RPMI8226 (cell line): ENCODE data around the gene ERC1.

ENCODE experiments used
- DNase-seq: peaks from one replicate; pipeline ENCODE4 v3.0.0-alpha.2; 2015

ERC1 gene

DNA sequence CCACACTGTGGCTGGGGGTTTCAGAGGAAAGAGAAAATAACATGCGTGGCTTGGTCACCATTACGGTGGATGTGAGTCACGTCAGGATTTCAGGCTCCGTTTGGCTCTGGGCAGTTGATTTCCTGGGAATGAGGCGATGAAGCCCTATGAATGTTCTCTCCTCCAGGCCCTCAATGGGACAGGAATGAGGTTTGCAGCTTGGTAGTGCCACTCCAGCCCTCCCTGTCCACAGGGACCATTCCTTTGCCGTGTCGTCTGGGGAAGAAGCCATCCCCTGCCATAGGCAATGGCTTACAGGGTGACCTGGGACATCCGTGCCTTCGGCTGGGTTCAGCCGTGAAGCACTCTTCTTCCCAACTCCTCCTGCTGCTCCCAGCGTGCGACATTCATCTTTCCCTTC, 508.3 kb downstream of the ERC1 start:
- no peak for DNase-seq

DNA sequence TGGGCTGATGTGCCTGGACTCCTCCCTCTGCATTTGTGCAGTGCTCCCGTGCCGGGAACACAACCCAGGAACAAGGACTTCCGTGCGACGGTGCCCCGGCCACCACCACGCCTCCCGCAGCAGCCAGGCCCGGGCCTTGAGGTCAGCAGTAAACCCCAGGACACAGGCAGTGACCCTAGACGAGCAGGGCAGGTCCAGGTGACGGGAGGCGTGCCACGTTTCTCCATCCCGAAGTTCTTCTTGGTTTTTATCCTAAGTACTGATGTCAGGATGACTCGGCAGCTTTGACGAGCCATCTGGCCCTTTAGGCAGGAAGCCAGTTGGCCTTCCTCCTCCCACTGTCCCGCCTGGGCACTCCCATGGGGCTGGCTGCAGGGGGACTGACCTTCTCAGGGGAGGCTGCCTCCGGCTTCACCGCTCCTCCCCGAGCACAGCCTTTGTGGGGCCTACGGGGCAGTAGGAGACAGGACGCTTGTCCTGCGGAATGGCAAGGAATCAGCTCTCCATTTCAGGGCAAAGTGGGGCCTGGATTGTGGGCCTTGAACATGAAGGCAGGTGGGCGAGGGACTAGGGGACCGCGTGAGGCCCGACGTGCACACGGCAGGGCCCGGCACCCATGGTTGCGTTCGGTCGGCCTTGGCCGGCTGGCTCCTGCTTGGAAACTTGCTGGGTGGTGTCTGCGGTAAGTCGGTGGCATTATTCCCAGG, 509.2 kb downstream of the ERC1 start:
- no peak for DNase-seq

DNA sequence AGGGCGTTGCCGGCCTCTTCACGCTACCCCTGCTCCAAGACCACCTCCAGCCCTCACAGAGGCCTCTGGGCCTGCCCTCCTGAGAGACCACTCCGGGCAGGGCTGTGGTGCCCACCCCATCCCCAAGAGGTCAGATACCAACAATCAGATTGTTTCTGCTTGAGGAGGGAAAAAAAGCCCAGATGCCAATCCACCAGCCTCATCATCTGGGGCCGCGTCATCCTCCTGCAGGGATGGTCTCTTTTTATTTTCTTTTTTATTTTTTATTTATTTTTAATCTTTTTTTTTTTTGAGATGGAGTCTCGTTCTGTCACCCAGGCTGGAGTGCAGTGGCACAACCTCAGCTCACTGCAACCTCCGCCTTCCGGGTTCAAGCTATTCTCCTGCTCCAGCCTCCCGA, 510.0 kb downstream of the ERC1 start:
- DNase-seq = no peak

- no peak for DNase-seq
These were observed 510.8 kb downstream of the ERC1 start for GRCh38 chr12:1501695-1502378.

DNA sequence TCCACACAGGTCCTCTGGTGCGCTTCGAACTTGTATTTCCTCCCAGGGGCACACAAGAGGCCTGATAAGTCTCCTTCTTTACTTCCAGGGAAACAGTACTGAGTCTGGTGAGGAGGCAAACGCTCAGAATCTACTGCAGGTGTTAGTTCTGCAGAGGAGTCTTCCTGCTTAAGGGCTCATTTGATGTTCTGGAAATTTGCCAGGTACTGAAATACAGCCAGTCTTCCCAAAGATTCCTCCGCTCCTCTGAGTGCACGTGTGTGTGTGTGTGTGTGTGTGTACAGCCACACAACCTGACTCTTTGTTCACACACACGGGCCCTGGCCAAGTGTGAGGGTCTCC, 511.3 kb downstream of the ERC1 start:
- no peak for DNase-seq

GRCh38 chr12:1502831-1503230, 511.8 kb downstream of the ERC1 start:
- DNase-seq = no peak

GRCh38 chr12:1503281-1503711, 512.3 kb downstream of the ERC1 start:
- no peak for DNase-seq

GRCh38 chr12:1504304-1504894, 513.4 kb downstream of the ERC1 start:
- no peak for DNase-seq

DNA sequence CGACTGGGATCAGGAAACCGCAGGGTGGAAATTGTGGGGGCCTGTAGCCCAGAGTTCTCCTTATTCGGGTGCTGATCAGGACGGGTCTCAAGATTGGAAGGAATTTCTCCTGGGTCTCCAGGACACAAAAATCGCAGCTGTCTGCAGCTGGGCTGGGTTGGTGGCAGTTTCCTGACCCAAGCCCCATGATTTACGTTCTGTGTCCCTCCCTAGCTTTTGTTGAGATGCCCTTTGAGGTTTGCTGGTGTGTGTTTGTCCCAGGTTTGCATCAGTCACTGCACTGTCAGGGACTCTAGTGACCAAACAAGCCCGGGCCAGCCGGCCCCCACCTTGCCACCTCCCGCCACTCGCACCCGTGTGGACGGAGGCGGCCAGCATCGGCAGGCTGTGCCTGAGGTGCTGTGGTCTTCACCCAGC, 513.9 kb downstream of the ERC1 start:
- DNase-seq = no peak

DNA sequence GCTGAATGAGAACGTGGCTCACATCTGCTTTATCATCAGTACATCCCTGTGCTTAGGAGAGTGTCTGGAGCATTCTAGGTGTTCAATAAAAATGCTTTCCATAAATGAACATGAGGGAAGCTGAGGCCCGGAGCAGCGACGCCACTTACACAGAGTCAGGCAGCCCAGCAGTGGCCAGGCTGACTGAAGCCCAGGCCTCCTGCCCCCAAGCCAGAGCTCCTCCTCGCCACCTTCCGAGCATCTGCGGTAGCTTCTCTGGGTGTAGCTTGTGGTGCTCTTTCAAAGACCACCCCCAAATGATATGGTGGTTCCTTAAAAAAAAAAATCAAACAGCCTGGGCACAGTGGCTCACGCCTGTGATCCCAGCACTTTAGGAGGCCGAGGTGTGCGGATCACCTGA, 514.6 kb downstream of the ERC1 start:
- no peak for DNase-seq

DNA sequence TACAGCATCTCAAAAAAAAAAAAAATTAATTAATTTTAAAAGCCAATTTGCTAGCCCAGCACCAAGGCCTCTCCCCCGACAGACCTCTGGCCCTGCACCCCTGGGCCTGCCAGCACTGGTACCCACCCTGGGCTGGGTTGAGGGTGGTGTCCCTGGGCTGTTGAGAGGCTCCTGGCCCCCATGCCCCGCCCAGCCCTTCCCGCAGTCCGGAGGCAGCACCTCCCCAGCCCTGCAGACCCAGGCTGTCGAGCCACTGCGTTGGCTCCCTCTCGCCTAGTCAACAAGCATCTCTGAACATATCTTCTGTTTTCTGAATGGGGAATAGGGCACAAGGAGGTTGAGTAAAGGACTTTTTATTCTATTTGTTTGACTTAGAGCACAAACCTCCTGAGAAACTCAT, 516.3 kb downstream of the ERC1 start:
- no peak for DNase-seq

DNA sequence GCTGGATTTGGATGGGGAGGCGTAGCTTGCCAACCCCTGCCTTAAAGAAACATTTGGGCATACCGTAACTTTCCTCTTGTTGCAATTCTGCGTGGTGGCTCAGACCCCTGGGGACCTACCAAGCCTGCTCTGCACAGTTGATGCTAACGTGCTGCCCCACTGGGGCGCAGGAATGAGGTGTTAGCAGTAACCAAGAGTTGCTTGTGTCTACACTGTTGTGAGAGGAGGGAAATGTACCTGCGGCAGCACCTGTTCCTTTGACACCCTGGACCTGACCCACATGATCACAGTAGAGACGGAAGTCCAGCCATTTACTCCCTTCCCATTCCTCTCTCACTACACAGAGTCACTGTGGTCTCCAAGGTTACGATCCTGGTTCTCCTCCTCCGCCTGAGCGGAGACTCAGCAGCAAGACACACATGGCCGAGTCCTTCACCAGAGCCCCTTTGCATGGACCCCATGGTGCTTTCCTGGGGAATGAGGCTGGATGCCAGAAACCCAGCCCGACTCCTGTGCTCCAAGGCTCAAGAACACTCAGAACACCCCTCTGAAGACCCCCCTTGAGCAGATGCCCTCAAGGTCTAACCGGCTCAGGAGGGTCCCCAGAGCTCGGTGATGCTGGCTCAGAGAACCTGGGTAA, 518.5 kb downstream of the ERC1 start:
- DNase-seq = no peak

DNA sequence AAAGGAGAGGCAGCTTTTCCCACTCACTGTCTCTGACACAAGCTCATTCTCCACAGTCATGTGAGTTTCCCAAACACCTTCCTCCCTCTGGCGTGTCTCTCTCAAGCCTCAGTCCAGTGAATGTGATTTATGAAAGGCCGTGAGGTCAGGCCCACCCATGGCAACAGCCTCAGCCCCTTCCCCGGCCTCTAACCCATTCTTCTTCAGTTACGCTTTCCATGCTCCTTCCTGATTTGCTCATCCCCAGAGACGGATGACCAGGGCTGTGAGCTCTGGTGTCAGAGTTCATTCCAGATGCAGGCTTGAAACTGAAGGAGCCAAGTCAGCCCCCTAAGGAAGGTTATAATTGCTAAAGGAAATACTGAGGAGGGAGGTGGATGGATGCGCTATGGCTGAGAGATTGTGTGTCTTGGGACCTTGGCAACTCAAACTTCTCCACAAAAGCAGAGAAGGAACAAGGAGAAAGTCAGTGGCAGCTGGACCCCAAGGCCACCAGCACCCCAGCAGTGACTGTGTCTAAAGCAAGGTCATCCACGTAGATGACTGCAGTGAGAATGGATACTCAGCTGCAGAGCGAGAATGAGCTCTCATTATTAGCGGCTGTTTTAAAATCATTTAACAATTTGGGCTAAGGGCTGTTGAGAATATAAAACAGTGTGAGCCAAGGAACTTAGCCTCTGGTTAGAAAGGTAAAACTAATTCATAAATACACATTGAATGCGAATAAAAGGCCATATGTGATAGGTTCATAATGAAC, 519.2 kb downstream of the ERC1 start:
- no peak for DNase-seq

DNA sequence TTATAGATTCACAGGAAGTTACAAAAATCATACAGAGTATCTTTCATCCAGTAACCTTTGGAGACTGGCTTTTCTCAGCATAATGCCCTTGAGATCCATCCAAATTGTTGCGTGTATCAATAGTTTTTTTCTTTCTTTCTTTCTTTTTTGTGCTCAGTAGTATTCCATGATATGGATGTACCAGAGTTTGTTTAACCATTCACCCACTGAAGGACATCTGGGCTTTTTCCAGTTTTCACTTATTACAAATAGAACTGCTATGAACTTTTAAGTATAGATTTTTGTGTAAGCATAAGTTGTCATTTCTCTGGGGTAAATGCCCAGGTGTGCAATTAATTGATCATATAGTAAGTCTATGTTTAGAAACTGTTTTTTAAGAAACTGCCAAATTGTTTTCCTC, 524.0 kb downstream of the ERC1 start:
- DNase-seq = no peak

DNA sequence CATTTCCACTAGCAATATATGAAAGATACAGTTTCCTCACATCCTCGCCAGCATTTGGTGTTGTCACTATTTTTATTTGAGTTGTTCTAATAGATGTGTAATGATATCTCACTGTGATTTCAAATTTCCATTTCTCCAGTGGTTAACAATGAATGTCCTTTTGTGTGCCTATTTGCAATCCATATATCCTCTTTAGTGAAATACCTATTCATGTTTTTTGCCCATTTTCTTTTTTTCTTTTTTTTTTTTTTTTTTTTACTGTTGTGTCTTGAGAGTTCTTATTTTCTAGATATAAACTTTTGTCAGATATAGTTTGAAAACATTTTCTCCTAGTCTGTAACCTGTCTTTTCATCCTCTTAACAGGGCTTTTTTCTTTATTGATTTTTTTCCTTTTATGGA, 524.4 kb downstream of the ERC1 start:
- DNase-seq = no peak

DNA sequence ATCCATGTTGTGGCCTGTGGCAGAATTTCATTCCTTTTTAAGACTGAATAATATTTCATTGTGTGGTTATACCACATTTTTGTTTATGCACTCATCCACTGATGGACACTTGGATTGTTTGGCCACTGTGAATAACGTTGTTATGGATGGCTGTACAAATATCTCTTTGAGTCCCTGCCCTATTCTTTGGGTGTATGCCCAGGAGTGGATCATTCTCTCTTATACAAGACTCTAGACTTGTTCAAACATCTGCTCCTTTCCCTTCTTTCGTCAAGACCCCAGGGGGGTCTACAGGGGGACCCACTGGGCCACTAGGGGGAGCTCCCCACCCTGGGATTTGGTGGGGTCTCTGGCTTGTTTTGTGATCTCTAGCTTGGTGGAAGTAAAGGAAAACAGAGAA, 526.0 kb downstream of the ERC1 start:
- DNase-seq = no peak

- no peak for DNase-seq
These were observed 526.9 kb downstream of the ERC1 start for GRCh38 chr12:1517734-1518525.

GRCh38 chr12:1518591-1519516, 527.8 kb downstream of the ERC1 start:
- peak; percentile 66 for DNase-seq

DNA sequence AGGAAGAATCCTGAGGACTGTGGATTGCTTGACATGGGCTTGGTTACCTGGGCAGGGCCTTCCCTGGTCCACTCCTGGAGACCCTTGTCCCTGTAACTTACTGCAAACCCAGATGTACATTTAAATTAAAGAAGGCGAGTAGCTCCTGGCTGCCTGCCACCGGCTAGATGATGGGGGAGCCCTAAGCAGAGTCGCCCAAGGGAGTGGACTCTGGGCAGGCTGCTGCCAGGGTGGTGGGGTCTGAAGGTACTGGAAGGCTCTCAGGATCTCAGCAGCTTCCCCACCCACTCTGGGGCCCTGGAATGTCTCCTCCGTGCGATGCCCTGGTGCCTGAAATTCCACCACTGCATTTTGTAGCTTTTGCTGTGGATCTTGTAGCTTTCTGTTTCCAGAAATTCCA, 528.6 kb downstream of the ERC1 start:
- DNase-seq = peak; percentile 32

GRCh38 chr12:1523046-1523445, 532.0 kb downstream of the ERC1 start:
- no peak for DNase-seq

- no peak for DNase-seq
These were observed 532.6 kb downstream of the ERC1 start for GRCh38 chr12:1523558-1524050.
